HEK293 (cell line): Measurements from ENCODE around the gene TSTD1.

Experiments used
- AEBP2 ChIP-seq: fragments of 450-650 bp; formaldehyde crosslinking; IDR thresholded peaks from 2 replicates; pipeline ENCODE4 v1.5.1; 2016; ENCODE audit warnings: missing biosample characterization, missing genetic modification characterization, borderline replicate concordance
- CTCF ChIP-seq: fragments of 450-650 bp; formaldehyde crosslinking; IDR thresholded peaks from 2 replicates; pipeline ENCODE4 v1.5.1; 2016; ENCODE audit warnings: missing biosample characterization, missing genetic modification characterization
- MYNN ChIP-seq: fragments of 450-650 bp; formaldehyde crosslinking; IDR thresholded peaks from 2 replicates; pipeline ENCODE4 v1.5.1; 2016; ENCODE audit warnings: missing biosample characterization, missing genetic modification characterization, borderline replicate concordance
- SP2 ChIP-seq: fragments of 450-650 bp; formaldehyde crosslinking; IDR thresholded peaks from 2 replicates; pipeline ENCODE4 v1.5.1; 2016; ENCODE audit warnings: missing biosample characterization, missing genetic modification characterization
- ZBTB20 ChIP-seq: fragments of 450-650 bp; formaldehyde crosslinking; IDR thresholded peaks from 2 replicates; pipeline ENCODE4 v1.5.1; 2016; ENCODE audit warnings: missing biosample characterization, missing genetic modification characterization
- ZNF280C ChIP-seq: fragments of 450-650 bp; formaldehyde crosslinking; IDR thresholded peaks from 2 replicates; pipeline ENCODE4 v1.5.1; 2016; ENCODE audit warnings: missing biosample characterization, missing genetic modification characterization
- ZNF610 ChIP-seq: fragments of 450-650 bp; formaldehyde crosslinking; IDR thresholded peaks from 2 replicates; pipeline ENCODE4 v1.5.1; 2016; ENCODE audit warnings: missing biosample characterization, missing genetic modification characterization, borderline replicate concordance
- ZNF660 ChIP-seq: fragments of 450-650 bp; IDR thresholded peaks from 2 replicates; pipeline ENCODE4 v1.5.1; 2018; ENCODE audit warnings: missing biosample characterization, mild to moderate bottlenecking, missing genetic modification characterization
- ZNF785 ChIP-seq: fragments of 450-650 bp; formaldehyde crosslinking; IDR thresholded peaks from 2 replicates; pipeline ENCODE4 v1.5.1; 2016; ENCODE audit warnings: missing biosample characterization, missing genetic modification characterization
- ZNF843 ChIP-seq: fragments of 450-650 bp; formaldehyde crosslinking; IDR thresholded peaks from 2 replicates; pipeline ENCODE4 v1.5.1; 2016; ENCODE audit warnings: missing biosample characterization, missing genetic modification characterization

- TF ChIP-seq ZNF280C (tag by site-specific recombination) (no peak), ZNF843 (tag by site-specific recombination) (no peak), AEBP2 (tag by site-specific recombination) (no peak), CTCF (tag by site-specific recombination) (no peak), MYNN (tag by site-specific recombination) (no peak), SP2 (tag by site-specific recombination) (no peak), ZNF660 (tag by site-specific recombination) (no peak), ZBTB20 (tag by site-specific recombination) (no peak), ZNF785 (tag by site-specific recombination) (no peak), ZNF610 (no peak)
These were observed 30.5 kb upstream of the TSTD1 start for GRCh38 chr1:161069241-161069640.
